HG03039 (cell line): ENCODE data around the gene FSHB.
"Not testable (repeated sequence)": the region's sequence is repeated elsewhere in the genome, so short reads cannot be mapped to it uniquely, and the experiment has no call there.

Experiments used
- ATAC-seq: cut with Tn5 transposase; IDR thresholded peaks from one replicate; pipeline ENCODE4 v1.9.1; 2021; ENCODE audit warnings: mild to moderate bottlenecking, moderate library complexity; ENCODE audit not compliant: unreplicated experiment

The FSHB gene

DNA sequence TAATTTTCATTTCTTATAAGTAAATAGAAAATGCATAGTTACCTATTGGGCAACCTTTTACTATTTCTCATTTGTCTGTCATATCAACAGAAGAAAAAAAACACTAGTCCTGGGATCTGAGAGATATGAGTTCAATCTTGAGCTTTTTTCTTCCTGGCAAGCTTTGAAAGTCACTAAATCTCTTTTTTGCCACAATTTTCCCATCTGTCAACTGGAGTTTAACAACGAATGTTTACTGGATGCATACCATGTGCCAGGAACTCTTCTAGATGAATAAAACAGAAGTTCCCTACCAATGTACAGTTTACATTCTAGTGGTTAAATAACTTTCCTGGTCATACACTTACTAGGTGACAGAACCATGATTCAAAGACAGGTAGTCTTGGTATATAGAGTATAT lies 31.0 kb downstream of the FSHB start:
- ATAC-seq, result no peak

- ATAC-seq, result not testable (repeated sequence)
Measured at GRCh38 chr11:30268638-30269037, 37.8 kb downstream of the FSHB start.

DNA sequence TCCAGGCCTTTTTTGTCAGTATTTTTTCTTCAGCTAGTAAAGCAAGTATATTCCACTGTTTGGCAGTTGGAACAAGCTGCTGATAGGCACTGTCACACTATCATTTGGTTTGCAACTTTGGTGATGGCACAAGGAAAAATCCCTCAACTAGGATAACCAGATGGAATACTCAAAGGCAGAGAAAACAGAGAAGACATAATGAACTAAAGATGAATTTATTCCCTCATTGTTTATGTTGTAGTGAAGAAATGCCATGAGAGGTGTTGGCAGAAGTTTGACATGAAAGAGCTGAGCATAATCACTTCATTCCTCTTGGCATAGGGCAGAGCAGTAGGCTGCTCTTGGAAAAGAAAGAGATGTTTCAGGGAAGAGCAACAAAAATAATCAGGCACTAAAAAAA lies 39.9 kb downstream of the FSHB start:
- no peak for ATAC-seq

GRCh38 chr11:30277176-30277575 lies 46.4 kb downstream of the FSHB start:
- ATAC-seq, result no peak

DNA sequence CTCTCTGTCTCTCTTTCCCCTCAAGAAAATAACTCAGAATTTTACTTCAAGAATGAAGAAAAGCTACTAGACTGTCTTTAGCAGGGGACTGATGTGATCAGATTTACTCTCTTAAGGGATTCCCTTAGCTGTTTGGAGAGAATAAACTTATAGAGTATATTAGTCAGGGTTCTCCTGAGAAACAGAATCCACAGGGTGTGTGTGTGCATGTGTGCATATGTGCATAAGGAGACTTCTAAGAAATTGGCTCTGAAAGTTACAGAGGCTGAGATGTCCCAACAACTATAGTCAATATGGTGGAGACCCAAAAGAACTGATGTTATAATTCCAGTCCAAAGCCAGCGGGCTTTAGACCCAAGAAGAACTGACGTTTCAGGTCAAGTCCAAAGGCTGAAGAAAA lies 49.0 kb downstream of the FSHB start:
- ATAC-seq, result no peak

DNA sequence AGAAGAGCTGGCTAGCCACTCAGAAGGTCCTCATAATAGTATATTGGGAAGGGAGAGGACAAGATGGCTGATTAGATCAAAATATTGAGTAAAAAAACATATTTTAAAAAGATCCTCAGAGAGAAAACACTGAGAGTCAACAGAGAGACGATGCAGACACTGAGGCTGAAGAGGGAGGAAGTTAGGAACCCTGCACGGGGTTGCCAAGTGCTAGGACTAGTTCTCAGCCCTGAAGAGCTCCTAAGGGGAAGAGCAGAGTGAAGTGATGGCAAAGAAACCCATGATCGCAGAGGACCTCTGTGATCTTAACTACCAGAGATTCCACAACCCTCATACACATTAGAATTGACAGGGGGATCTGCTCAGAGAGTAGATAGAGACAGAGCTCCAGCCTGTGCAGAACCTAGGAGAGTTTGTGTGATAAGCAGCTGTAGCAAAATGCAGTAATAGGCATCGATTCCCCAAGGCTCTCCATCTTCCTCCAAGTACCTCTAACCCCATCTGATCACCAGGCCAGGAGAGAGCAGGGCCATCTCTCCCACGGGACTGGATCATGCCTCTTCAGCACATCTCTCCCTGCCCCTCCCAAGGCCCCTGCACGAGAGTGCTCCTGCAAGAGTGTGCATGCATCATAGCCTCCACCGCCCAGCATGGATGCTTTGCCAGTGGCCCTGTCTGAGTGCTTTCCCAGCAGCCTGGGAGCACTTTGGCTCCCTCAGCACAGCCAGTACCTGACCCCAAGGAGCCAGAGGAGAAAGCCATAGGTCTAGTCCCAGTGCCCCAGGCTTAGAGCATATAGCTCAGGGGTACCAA lies 50.9 kb downstream of the FSHB start:
- peak; percentile 7 for ATAC-seq

DNA sequence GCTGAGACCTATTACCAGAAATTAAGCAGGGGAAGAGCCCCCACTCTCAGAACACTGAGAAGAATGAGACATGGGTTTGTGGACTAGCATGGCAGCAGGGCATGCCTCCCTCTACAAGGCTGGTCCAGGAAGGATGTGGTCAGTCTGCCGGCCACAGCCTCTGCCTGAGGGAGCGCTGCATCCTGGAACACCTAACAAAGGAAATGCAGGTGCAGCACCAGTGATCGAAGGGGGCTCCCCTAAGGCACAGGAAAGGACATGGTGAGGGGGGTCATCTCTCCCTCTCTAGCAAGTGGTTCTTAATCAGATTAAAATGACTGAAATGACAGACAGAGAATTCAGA lies 51.4 kb downstream of the FSHB start:
- peak; percentile 71 for ATAC-seq
